Ovary (tissue), 9 donors: ENCODE results near the gene ZBED3. TPM values are rescaled to one million over a fixed set of nuclear protein-coding genes. Genes with fewer than 3 reads are reported as not detected.
A peak's percentile ranks its signal among the peaks of the same experiment; 100 is the strongest.

Experiments used
- DNase-seq, 5 donors: peaks; one replicate each; pipeline ENCODE4 v3.0.0-alpha.2; 2019 to 2020
- H3K27ac ChIP-seq, 2 donors: fragments of 200-600 bp; one replicate each; pipeline versions ENCODE4 v1.5.1 to v1.8.0; 2019 to 2022
- H3K27me3 ChIP-seq: fragments of 200-600 bp; one replicate; pipeline ENCODE4 v1.8.0; 2022
- H3K36me3 ChIP-seq: fragments of 200-600 bp; sonication (generic); one replicate; pipeline ENCODE4 v1.5.1; 2019
- H3K4me1 ChIP-seq: one replicate; pipeline ENCODE4 v1.8.1; 2013; ENCODE audit warnings: mild to moderate bottlenecking, moderate library complexity; ENCODE audit not compliant: insufficient read depth
- H3K4me3 ChIP-seq: fragments of 200-600 bp; sonication (generic); one replicate; pipeline ENCODE4 v1.5.1; 2017
- H3K9me3 ChIP-seq, 2 donors: fragments of 200-600 bp in 1 of 2; sonication (generic) in 1 of 2; one replicate each; pipeline versions ENCODE4 v1.5.1 to v1.8.1; 2013 to 2019; ENCODE audit warnings: mild to moderate bottlenecking in 1 of 2, moderate library complexity in 1 of 2
- EP300 ChIP-seq: sonication (generic); formaldehyde crosslinking; IDR thresholded peaks from one replicate; pipeline ENCODE4 v1.6.1; 2017; ENCODE audit warnings: antibody characterized with exemption
- POLR2A ChIP-seq: fragments of 450-650 bp; IDR thresholded peaks from one replicate; pipeline ENCODE4 v1.6.1; 2017; ENCODE audit warnings: antibody characterized with exemption, mild to moderate bottlenecking, moderate library complexity
- WGBS, 3 donors: extraction: QIAGEN DNeasy Blood & Tissue Kit in 1 of 3; methylation state at CpG; one replicate each; pipeline versions ENCODE4 v1.1.5 to v1.1.7; 2013 to 2017; 5-methylcytosine and 5-hydroxymethylcytosine counted together
- intact Hi-C, 4 donors: fragments of 100-400 bp; cut with DNase I; formaldehyde crosslinking; loops; one replicate each; pipeline versions ENCODE4 v1.11.0 to v1.15.1; 2022 to 2023
- polyA plus RNA-seq, 2 donors: library from polyadenylated mRNA; stranded (reverse); fragments of 200-250 nt in 1 of 2; fragments of 350-450 nt in 1 of 2; fragmentation: Illumina TruSeq in 1 of 2; extraction: RNeasy Lipid Tissue Mini Kit (QIAGEN cat#74804) in 1 of 2; gene quantifications; one replicate each; pipeline ENCODE4 v1.2.3, GENCODE V29; 2013 to 2014
- small RNA-seq: library from RNA; depleted of rRNA; stranded (forward); fragments of <200 nt; gene quantifications from one replicate; pipeline ENCODE3, GENCODE V24; 2016
- total RNA-seq, 7 donors: library from RNA; depleted of rRNA in 2 of 7; stranded (reverse); fragments of >200 nt in 2 of 7; fragmentation: NEBNext Ultra II Directional in 3 of 7; extraction: Animal tissue kit (Norgen Biotek cat#: 25700) in 3 of 7; gene quantifications; one replicate each; pipeline versions ENCODE4 v1.1.0 to v1.2.4, GENCODE V29; 2016 to 2023
- TF ChIP-seq, protein P1 (sequence below), 3 donors: fragments of 450-650 bp in 2 of 3; fragments of 200-600 bp in 1 of 3; IDR thresholded peaks; one replicate each; pipeline versions ENCODE4 v1.5.1 to v1.8.0; 2016 to 2022; ENCODE audit warnings: antibody characterized with exemption in 3 of 3, mild to moderate bottlenecking in 1 of 3
- donor health status: DM: no; HTN: no; CAD: no; lungs with moderate emphysema.
- donor health status: DM: no; HTN: no; CAD: no.
- donor health status: Bipolar disorder and iron deficiency.
- donor health status: DM: yes; HTN: yes; CAD: no.
- donor health status: DM: no; HTN: no; CAD: no.
- donor health status: DM: yes; HTN: yes; CAD: no.

ZBED3 gene
- total and polyA plus RNA-seq, 9 donors = 4.3 to 23.9 (median 15.3) TPM

DNA sequence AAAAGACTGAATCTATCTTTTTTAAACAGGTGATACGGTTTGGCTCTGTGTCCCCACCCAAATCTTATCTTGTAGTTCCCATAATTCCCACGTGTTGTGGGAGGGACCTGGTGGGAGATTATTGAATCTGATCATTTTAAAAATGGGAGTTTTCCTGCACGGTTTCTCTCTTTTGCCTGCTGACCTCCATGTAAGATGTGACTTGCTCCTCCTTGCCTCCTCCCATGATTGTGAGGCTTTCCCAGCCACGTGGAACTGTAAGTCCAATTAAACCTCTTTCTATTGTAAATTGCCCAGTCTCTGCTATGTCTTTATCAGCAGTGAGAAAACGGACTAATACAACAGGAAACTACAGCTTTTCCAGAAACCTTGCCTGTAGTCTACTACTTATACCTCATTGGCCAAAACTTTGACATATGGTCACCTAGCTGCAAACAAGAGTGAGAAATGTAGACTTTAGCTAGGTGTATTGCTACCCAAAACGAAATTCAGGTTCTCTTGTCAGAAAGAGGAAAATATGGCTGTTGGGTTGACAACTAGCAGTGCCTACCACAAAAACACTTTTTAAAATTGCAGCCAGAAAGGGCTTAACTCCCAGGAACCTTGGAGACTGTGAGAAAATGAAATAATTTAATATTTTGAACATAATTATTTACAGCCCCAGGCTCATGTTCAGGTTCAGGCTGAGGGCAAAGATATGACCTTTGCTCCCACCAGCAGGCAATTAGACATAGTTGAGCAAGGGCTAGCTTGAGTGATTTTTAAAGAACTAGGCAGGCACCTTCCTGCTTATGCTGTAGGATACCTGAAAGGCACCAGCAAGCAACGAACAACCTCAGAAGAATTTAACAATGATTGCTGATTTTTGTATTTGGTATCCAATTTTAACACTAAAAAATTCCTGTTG lies 64.3 kb downstream of the ZBED3 start:
- no peak for TF ChIP-seq POLR2A
- no peak for TF ChIP-seq EP300
- TF ChIP-seq, protein P1, sequence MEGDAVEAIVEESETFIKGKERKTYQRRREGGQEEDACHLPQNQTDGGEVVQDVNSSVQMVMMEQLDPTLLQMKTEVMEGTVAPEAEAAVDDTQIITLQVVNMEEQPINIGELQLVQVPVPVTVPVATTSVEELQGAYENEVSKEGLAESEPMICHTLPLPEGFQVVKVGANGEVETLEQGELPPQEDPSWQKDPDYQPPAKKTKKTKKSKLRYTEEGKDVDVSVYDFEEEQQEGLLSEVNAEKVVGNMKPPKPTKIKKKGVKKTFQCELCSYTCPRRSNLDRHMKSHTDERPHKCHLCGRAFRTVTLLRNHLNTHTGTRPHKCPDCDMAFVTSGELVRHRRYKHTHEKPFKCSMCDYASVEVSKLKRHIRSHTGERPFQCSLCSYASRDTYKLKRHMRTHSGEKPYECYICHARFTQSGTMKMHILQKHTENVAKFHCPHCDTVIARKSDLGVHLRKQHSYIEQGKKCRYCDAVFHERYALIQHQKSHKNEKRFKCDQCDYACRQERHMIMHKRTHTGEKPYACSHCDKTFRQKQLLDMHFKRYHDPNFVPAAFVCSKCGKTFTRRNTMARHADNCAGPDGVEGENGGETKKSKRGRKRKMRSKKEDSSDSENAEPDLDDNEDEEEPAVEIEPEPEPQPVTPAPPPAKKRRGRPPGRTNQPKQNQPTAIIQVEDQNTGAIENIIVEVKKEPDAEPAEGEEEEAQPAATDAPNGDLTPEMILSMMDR (IDR thresholded peaks at IDR 0.05) = no peak
- H3K4me3 ChIP-seq = no peak overlapping the region
- H3K36me3 ChIP-seq = no peaks in the 10 kb centered on the region
- H3K27me3 ChIP-seq = no peaks in the 10 kb centered on the region
- H3K9me3 ChIP-seq = no peaks in the 10 kb centered on the region
- no peak for DNase-seq
- 46 to 47% (median 47%) methylated on average over 7 of the region's 7 CpGs for WGBS, 3 donors
- no peaks in the 10 kb centered on the region for H3K4me1 ChIP-seq
- intact Hi-C loops = no loop called here
- H3K27ac ChIP-seq = no peak overlapping the region

Small RNAs within 50 kb of the gene (small RNA-seq; reads per million reads assigned to genes)
- gene SNORA47 = 199 reads per million, percentile 93 among the genes with 10 or more reads in this experiment

Other genes starting within 250 kb of the ZBED3 start
- gene S100Z, start 237.3 kb downstream of the ZBED3 start, total RNA-seq = 1 to 10 TPM in 1 of 7 donors, under 1 TPM in 1, not detected in 5; 0.23 to 1.2 TPM
- gene S100Z, start 237.3 kb downstream of the ZBED3 start, polyA plus RNA-seq = under 1 TPM; 0.08 to 0.22 TPM
- 1 to 10 TPM in 4 of 7 donors, under 1 TPM in 3; 0.18 to 6.4 (median 1.0) TPM for gene CRHBP, start 134.2 kb downstream of the ZBED3 start, total RNA-seq
- gene CRHBP, start 134.2 kb downstream of the ZBED3 start, polyA plus RNA-seq = 1 to 10 TPM; 3.7 to 4.6 TPM
- 10 to 100 TPM; 12.6 to 22.8 (median 16.9) TPM for gene AGGF1, start 56.9 kb downstream of the ZBED3 start, total RNA-seq
- 10 to 100 TPM in 1 of 2 donors, 1 to 10 TPM in 1; 9.0 to 15.5 TPM for gene AGGF1, start 56.9 kb downstream of the ZBED3 start, polyA plus RNA-seq
- gene PDE8B, start 123.4 kb upstream of the ZBED3 start, total RNA-seq = 10 to 100 TPM in 3 of 7 donors, 1 to 10 TPM in 3, under 1 TPM in 1; 0.95 to 26.7 (median 6.4) TPM
- gene PDE8B, start 123.4 kb upstream of the ZBED3 start, polyA plus RNA-seq = 10 to 100 TPM in 1 of 2 donors, under 1 TPM in 1; 0.73 to 10.6 TPM